ENCODE data around the gene CNGB1.

GRCh38 chr16:58019866-58020538 is 49.1 kb upstream of the CNGB1 start:
- TF ChIP-seq JUN (CRISPR knock-in tag; IDR thresholded peaks at IDR 0.05) (no peak), SMAD1 (CRISPR knock-in tag; IDR thresholded peaks at IDR 0.05; ENCODE audit: borderline replicate concordance, low read depth) (no peak), MZF1 (CRISPR knock-in tag; IDR thresholded peaks at IDR 0.05; ENCODE audit: borderline replicate concordance) (no peak), ZNF468 (CRISPR knock-in tag; IDR thresholded peaks at IDR 0.05) (no peak), SMAD3 (CRISPR knock-in tag; IDR thresholded peaks at IDR 0.05) (no peak), GATAD2A (CRISPR knock-in tag; IDR thresholded peaks at IDR 0.05) (no peak), MXI1 (IDR thresholded peaks at IDR 0.05; ENCODE audit: borderline replicate concordance, low read depth, low read length) (no peak), ZNF563 (CRISPR knock-in tag; IDR thresholded peaks at IDR 0.05) (no peak), ZKSCAN8 (CRISPR knock-in tag; IDR thresholded peaks at IDR 0.05; ENCODE audit: borderline replicate concordance) (no peak), SRF (IDR thresholded peaks at IDR 0.05; ENCODE audit: low read depth, low read length) (no peak), MAX (IDR thresholded peaks at IDR 0.05) (no peak), ZFP37 (CRISPR knock-in tag; IDR thresholded peaks at IDR 0.05; ENCODE audit: borderline replicate concordance) (no peak)
- TF ChIP-seq, protein P1, sequence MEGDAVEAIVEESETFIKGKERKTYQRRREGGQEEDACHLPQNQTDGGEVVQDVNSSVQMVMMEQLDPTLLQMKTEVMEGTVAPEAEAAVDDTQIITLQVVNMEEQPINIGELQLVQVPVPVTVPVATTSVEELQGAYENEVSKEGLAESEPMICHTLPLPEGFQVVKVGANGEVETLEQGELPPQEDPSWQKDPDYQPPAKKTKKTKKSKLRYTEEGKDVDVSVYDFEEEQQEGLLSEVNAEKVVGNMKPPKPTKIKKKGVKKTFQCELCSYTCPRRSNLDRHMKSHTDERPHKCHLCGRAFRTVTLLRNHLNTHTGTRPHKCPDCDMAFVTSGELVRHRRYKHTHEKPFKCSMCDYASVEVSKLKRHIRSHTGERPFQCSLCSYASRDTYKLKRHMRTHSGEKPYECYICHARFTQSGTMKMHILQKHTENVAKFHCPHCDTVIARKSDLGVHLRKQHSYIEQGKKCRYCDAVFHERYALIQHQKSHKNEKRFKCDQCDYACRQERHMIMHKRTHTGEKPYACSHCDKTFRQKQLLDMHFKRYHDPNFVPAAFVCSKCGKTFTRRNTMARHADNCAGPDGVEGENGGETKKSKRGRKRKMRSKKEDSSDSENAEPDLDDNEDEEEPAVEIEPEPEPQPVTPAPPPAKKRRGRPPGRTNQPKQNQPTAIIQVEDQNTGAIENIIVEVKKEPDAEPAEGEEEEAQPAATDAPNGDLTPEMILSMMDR (CRISPR knock-in tag; IDR thresholded peaks at IDR 0.05): no peak

Data from HepG2 (cell line).